Suprapubic skin (tissue), 4 donors: ENCODE measurements around the gene C1QTNF2. TPM values are rescaled to one million over a fixed set of nuclear protein-coding genes. Genes with fewer than 3 reads are reported as not detected.

ENCODE experiments used
- DNase-seq, 2 donors: peaks; one replicate each; pipeline ENCODE4 v3.0.0-alpha.2; 2019; ENCODE audit warnings: low spot score in 2 of 2
- H3K27ac ChIP-seq: fragments of 200-600 bp; sonication (generic); one replicate; pipeline ENCODE4 v1.5.1; 2019
- H3K27me3 ChIP-seq: fragments of 200-600 bp; sonication (generic); one replicate; pipeline ENCODE4 v1.5.1; 2019
- H3K36me3 ChIP-seq: fragments of 200-600 bp; sonication (generic); one replicate; pipeline ENCODE4 v1.5.1; 2019
- H3K4me1 ChIP-seq: fragments of 200-600 bp; sonication (generic); one replicate; pipeline ENCODE4 v1.5.1; 2019
- H3K4me3 ChIP-seq: fragments of 200-600 bp; sonication (generic); one replicate; pipeline ENCODE4 v1.5.1; 2019; ENCODE audit warnings: mild to moderate bottlenecking
- H3K9me3 ChIP-seq: fragments of 200-600 bp; sonication (generic); one replicate; pipeline ENCODE4 v1.5.1; 2019
- CTCF ChIP-seq, 2 donors: fragments of 200-600 bp in 1 of 2; fragments of 450-650 bp in 1 of 2; sonication (generic) in 1 of 2; IDR thresholded peaks; one replicate each; pipeline ENCODE4 v1.5.1; 2016 to 2019; ENCODE audit warnings: antibody characterized with exemption in 2 of 2, mild to moderate bottlenecking in 1 of 2, moderate library complexity in 1 of 2
- EP300 ChIP-seq: sonication (generic); formaldehyde crosslinking; IDR thresholded peaks from one replicate; pipeline ENCODE4 v1.6.1; 2017; ENCODE audit warnings: antibody characterized with exemption
- POLR2A ChIP-seq, 2 donors: fragments of 450-650 bp; IDR thresholded peaks; one replicate each; pipeline ENCODE4 v1.6.1; 2017; ENCODE audit warnings: antibody characterized with exemption in 2 of 2, mild to moderate bottlenecking in 2 of 2, moderate library complexity in 2 of 2
- POLR2AphosphoS5 ChIP-seq, 3 donors: sonication (generic); formaldehyde crosslinking; IDR thresholded peaks; one replicate each; pipeline ENCODE4 v1.6.1; 2017; ENCODE audit warnings: antibody characterized with exemption in 3 of 3
- WGBS: methylation state at CpG from one replicate; pipeline ENCODE4 v1.1.5; 2018; 5-methylcytosine and 5-hydroxymethylcytosine counted together
- total RNA-seq, 4 donors: library from RNA; depleted of rRNA; stranded (reverse); fragments of >200 nt; gene quantifications; one replicate each; pipeline ENCODE4 v1.1.0, GENCODE V29; 2016

Gene C1QTNF2
- total RNA-seq, 4 donors from 2014 or later: 0.21 to 0.23 TPM; not detected in 2

GRCh38 chr5:160363660-160364395 lies 6.6 kb downstream of the C1QTNF2 start:
- no peak for DNase-seq
- H3K9me3 ChIP-seq: no peaks in the 10 kb centered on the region
- peaks cover 34% of the 10 kb centered on the region for H3K4me1 ChIP-seq
- no peak overlapping the region for H3K4me3 ChIP-seq
- H3K27me3 ChIP-seq: no peaks in the 10 kb centered on the region
- TF ChIP-seq POLR2A (IDR thresholded peaks at IDR 0.05) (no peak), CTCF (IDR thresholded peaks at IDR 0.05) (no peak), EP300 (no peak), POLR2AphosphoS5 (IDR thresholded peaks at IDR 0.05) (no peak)
- WGBS: 56% methylated on average over 13 of the region's 13 CpGs
- H3K36me3 ChIP-seq: no peaks in the 10 kb centered on the region
- peak overlapping the region; percentile 64 for H3K27ac ChIP-seq

- H3K27ac ChIP-seq: peak overlapping the region; percentile 64
- no peak overlapping the region for H3K4me3 ChIP-seq
- TF ChIP-seq POLR2A (IDR thresholded peaks at IDR 0.05): no peak
- TF ChIP-seq CTCF (IDR thresholded peaks at IDR 0.05): no peak
- no peak for TF ChIP-seq EP300
- TF ChIP-seq POLR2AphosphoS5 (IDR thresholded peaks at IDR 0.05): no peak
- H3K36me3 ChIP-seq: no peaks in the 10 kb centered on the region
- DNase-seq: no peak
- no peaks in the 10 kb centered on the region for H3K27me3 ChIP-seq
- WGBS: 49% methylated on average over 3 of the region's 3 CpGs
- H3K9me3 ChIP-seq: no peaks in the 10 kb centered on the region
- peaks cover 40% of the 10 kb centered on the region for H3K4me1 ChIP-seq
These were observed 7.2 kb downstream of the C1QTNF2 start for GRCh38 chr5:160363211-160363610.

GRCh38 chr5:160361624-160362228 lies 8.7 kb downstream of the C1QTNF2 start:
- peak in 1 of 2 donors; percentile 4 for DNase-seq
- no peak overlapping the region for H3K27ac ChIP-seq
- TF ChIP-seq CTCF (IDR thresholded peaks at IDR 0.05) (no peak), EP300 (no peak), POLR2A (IDR thresholded peaks at IDR 0.05) (no peak), POLR2AphosphoS5 (IDR thresholded peaks at IDR 0.05) (no peak)
- H3K36me3 ChIP-seq: no peaks in the 10 kb centered on the region
- no peaks in the 10 kb centered on the region for H3K27me3 ChIP-seq
- no peaks in the 10 kb centered on the region for H3K9me3 ChIP-seq
- no peak overlapping the region for H3K4me3 ChIP-seq
- peaks cover 49% of the 10 kb centered on the region for H3K4me1 ChIP-seq
- WGBS: 82% methylated on average over 9 of the region's 9 CpGs

GRCh38 chr5:160360310-160360709 lies 10.1 kb downstream of the C1QTNF2 start:
- TF ChIP-seq POLR2A (IDR thresholded peaks at IDR 0.05) (no peak), CTCF (IDR thresholded peaks at IDR 0.05) (no peak), EP300 (no peak), POLR2AphosphoS5 (IDR thresholded peaks at IDR 0.05) (no peak)
- DNase-seq: peak in 1 of 2 donors; percentile 1
- Histone ChIP-seq H3K9me3 (no peaks in the 10 kb centered on the region), H3K4me3 (no peak overlapping the region), H3K27me3 (no peaks in the 10 kb centered on the region), H3K27ac (no peak overlapping the region), H3K4me1 (peaks cover 49% of the 10 kb centered on the region), H3K36me3 (no peaks in the 10 kb centered on the region)
- 35% methylated on average over 3 of the region's 3 CpGs for whole genome bisulfite sequencing

GRCh38 chr5:160359816-160360215 lies 10.6 kb downstream of the C1QTNF2 start:
- H3K4me3 ChIP-seq: no peak overlapping the region
- H3K27ac ChIP-seq: no peak overlapping the region
- peaks cover 49% of the 10 kb centered on the region for H3K4me1 ChIP-seq
- TF ChIP-seq POLR2A (IDR thresholded peaks at IDR 0.05) (no peak), EP300 (no peak), POLR2AphosphoS5 (IDR thresholded peaks at IDR 0.05) (no peak), CTCF (IDR thresholded peaks at IDR 0.05) (no peak)
- no peaks in the 10 kb centered on the region for H3K27me3 ChIP-seq
- WGBS: 8% methylated on average over 4 of the region's 4 CpGs
- H3K9me3 ChIP-seq: no peaks in the 10 kb centered on the region
- DNase-seq: peak in 1 of 2 donors; percentile 72
- H3K36me3 ChIP-seq: no peaks in the 10 kb centered on the region
